GM12872 (cell line): ENCODE results near the gene LCN12.

Source experiments
- TF ChIP-seq, protein P1 (sequence below): IDR thresholded peaks from 3 replicates; pipeline ENCODE4 v1.5.1; 2011; ENCODE audit warnings: low read depth, mild to moderate bottlenecking, low read length, moderate library complexity; ENCODE audit not compliant: insufficient read depth

LCN12 gene

DNA sequence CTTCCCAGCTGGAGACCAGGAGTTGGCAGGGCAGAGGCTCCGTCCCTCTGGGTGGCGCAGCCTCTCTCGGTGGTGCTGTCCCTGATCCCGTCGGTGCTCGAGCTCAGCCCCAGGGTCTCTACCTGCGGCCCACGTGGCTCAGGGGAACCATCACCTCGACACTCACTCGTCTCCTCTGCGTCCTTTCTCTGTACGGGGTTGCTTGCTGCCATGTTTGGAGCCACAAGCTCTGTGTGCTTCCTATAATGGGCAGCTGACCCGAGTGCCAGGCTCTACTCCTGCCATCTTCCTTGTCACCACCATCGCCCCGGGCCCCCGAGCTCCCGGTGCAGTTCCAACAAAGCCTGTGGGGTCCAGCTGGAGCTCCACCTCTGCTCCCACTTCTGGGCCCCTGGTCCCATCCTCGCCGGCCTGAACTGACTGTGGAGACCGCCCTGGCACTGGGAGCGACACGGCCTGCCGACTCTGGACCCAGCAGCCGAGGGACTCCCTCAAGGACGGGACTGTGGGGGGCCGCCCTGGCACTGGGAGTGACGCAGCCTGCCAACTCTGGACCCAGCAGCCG lies 12.6 kb upstream of the LCN12 start:
- TF ChIP-seq, protein P1, sequence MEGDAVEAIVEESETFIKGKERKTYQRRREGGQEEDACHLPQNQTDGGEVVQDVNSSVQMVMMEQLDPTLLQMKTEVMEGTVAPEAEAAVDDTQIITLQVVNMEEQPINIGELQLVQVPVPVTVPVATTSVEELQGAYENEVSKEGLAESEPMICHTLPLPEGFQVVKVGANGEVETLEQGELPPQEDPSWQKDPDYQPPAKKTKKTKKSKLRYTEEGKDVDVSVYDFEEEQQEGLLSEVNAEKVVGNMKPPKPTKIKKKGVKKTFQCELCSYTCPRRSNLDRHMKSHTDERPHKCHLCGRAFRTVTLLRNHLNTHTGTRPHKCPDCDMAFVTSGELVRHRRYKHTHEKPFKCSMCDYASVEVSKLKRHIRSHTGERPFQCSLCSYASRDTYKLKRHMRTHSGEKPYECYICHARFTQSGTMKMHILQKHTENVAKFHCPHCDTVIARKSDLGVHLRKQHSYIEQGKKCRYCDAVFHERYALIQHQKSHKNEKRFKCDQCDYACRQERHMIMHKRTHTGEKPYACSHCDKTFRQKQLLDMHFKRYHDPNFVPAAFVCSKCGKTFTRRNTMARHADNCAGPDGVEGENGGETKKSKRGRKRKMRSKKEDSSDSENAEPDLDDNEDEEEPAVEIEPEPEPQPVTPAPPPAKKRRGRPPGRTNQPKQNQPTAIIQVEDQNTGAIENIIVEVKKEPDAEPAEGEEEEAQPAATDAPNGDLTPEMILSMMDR, result no peak

DNA sequence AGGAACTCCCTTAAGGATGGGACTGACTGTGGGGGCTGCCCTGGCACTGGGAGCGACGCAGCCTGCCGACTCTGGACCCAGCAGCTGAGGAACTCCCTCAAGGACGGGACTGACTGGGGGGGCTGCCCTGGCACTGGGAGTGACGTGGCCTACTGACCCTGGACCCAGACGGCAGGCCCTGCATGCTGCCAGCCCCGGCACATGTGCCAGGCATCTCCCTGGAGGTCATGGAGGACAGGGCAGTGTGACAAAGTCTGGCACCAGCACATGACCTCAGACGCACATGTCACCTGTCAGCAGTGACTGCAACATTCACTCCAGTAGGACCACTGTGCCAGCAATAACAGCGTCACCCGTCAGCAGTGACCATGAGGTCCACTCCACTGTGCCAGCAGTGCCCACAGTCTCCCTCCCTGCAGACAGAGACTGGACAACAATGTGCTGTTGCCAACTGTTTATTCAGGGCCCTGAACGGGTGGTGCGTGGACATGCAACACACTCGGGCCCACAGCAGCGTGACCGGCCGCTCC lies 12.0 kb upstream of the LCN12 start:
- TF ChIP-seq, protein P1, result no peak

DNA sequence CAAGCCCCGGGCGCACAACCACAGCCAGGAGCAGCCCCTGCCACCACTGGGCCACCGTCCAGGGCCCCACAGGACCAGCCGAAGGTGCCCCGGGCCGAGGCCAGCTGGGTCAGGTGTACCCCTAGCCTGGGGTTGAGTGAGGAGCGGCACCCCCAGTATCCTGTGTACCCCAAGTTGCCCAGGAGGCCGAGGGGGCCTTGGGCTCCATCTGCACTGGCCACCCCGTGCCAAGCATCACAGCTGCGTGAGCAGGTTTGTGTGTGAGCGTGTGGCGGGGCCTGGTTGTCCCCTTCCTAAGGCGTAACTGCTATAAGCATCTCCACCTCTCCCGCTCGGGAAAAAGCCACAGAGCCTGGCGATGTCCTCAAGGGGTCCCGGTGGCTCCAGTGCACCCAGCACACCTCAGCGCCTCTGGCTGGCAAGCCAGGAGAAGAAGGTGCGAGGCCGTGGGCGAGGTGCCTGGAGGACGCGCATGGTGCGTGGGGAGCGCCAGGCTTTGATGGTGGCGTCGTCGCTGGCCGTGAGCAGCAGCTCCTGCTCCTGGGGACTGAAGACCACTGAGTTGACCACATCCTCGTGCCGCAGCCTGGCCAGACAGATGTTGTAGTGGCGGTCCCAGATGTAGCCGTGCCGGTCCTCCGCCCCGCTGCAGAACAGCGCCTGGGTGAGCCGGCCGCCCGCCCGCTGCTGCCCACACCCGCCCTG lies 11.4 kb upstream of the LCN12 start:
- TF ChIP-seq, protein P1, result no peak

DNA sequence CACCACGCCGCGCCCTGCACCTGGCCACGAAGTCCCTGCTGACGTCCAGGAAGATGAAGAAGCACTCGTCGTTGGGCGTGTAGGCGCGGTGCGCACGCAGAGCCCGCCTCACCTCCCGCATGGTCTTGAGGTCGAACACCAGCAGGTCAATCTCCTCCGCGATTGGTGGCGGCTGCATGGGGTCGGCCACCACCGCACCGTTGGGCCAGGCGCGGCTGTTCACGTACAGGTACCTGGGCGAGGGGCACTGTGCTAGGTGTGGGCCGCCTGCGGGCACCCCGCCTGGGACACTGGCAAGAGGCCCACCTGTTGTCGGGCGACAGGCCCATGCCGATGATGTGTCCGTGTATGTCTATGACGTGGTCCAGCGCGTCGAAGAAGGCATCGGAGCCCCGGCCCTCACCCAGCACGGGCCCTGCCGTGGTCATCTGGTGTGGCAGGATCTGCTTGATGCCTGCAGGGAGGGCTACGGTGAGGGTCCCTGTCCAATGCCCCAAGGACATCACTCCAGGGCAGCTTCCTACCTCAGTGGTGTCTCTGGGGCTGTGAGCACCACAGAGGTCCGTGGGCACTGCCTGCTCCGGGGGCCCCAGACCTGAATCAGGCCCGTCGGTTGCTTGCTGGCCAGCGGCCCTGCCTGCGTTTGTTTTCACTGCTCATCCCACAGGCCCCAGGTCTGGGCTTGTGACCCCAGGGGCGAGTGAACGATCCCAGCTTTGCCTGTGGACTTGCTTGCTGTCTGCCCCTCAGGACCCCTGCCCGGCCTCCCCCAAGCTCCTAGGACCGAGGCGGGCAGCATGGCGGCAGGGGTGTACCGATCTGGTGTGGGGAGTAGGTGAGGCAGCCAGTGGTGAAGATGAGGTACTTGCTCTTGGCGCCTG lies 10.6 kb upstream of the LCN12 start:
- TF ChIP-seq, protein P1, result no peak

DNA sequence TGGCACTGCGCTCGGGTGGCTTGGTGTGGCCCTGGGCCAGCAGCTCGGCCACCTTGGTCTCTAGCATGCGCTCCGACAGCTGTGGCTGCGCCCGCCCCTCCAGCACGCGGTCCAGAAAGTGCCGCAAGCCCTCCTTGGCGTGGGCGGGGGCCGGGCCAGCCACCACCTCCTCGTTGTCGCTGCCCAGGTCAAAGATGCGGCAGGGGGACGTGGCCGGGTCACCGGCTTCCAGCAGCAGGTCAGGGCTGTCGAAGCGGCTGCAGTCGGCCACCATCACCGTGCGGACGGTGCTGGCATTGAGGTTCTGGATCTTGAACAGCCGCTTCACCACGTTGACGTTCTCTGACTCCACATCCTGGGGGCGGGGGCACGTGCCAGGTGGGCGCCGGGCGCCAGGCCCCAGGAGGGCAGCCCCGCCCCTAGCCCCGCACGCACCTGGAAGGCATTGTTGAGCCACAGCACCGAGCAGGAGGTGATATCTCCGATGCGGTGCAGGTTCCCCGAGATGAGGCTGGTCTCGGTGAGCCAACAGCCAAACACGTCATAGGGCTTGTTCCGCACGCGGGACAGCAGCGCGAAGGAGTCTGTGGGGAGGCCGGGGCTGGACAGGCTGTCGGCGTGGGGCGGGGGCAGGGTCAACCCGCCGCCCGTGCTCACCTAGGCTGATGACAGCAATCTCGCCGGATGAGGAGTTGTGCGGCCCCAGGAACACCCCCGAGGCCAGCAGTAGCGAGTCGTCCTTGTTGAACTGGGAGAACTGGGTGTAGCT lies 9.8 kb upstream of the LCN12 start:
- TF ChIP-seq, protein P1, result no peak

GRCh38 chr9:136942881-136943230 lies 9.2 kb upstream of the LCN12 start:
- TF ChIP-seq, protein P1, result no peak
